H9 (cell line): ENCODE data around the gene TJP3. TPM values are rescaled to one million over a fixed set of nuclear protein-coding genes. Genes with fewer than 3 reads are reported as not detected.

Experiments
- DNase-seq: peaks from one replicate; pipeline ENCODE4 v3.0.0-alpha.2; 2017
- H2AFZ ChIP-seq: one replicate; pipeline ENCODE4 v1.6.1; 2013; ENCODE audit warnings: mild to moderate bottlenecking, low read length, control low read depth, moderate library complexity
- H2AK5ac ChIP-seq: 2 replicates; pipeline ENCODE4 v1.6.1; 2013; ENCODE audit warnings: low read length, control low read depth, mixed read lengths; ENCODE audit not compliant: insufficient read length
- H2BK120ac ChIP-seq: one replicate; pipeline ENCODE4 v1.6.1; 2013; ENCODE audit warnings: low read depth, mild to moderate bottlenecking, low read length, control low read depth, inconsistent platforms; ENCODE audit not compliant: poor library complexity, severe bottlenecking
- H2BK12ac ChIP-seq: 2 replicates; pipeline ENCODE4 v1.6.1; 2013; ENCODE audit warnings: low read length, control low read depth, mixed read lengths, low read depth; ENCODE audit not compliant: insufficient read length
- H2BK15ac ChIP-seq: 2 replicates; pipeline ENCODE4 v1.6.1; 2013; ENCODE audit warnings: low read depth, low read length, control low read depth
- H2BK20ac ChIP-seq: one replicate; pipeline ENCODE4 v1.6.1; 2013; ENCODE audit warnings: low read depth, mild to moderate bottlenecking, low read length, control low read depth, inconsistent platforms; ENCODE audit not compliant: poor library complexity, severe bottlenecking
- H2BK5ac ChIP-seq: 2 replicates; pipeline ENCODE4 v1.6.1; 2013; ENCODE audit warnings: low read length, control low read depth, mixed read lengths; ENCODE audit not compliant: insufficient read length
- H3K14ac ChIP-seq: 2 replicates; pipeline ENCODE4 v1.6.1; 2013; ENCODE audit warnings: low read length, control low read depth; ENCODE audit not compliant: insufficient read depth
- H3K18ac ChIP-seq: 2 replicates; pipeline ENCODE4 v1.6.1; 2013; ENCODE audit warnings: low read depth, mild to moderate bottlenecking, mixed read lengths, low read length, control low read depth; ENCODE audit not compliant: insufficient read length
- H3K23ac ChIP-seq: 2 replicates; pipeline ENCODE4 v1.6.1; 2013; ENCODE audit warnings: low read length, control low read depth, mixed read lengths, low read depth; ENCODE audit not compliant: insufficient read length
- H3K23me2 ChIP-seq: 2 replicates; pipeline ENCODE4 v1.6.1; 2013; ENCODE audit warnings: low read depth, mild to moderate bottlenecking, mixed read lengths, low read length, control low read depth; ENCODE audit not compliant: insufficient read length, poor library complexity, severe bottlenecking
- H3K27ac ChIP-seq: 2 replicates; pipeline ENCODE4 v1.5.1; 2013; ENCODE audit warnings: low read length, control low read depth, mixed read lengths, low read depth; ENCODE audit not compliant: insufficient read length
- H3K27me3 ChIP-seq: 2 replicates; pipeline ENCODE4 v1.6.1; 2013; ENCODE audit warnings: low read length, control low read depth, inconsistent platforms; ENCODE audit not compliant: insufficient read depth
- H3K4ac ChIP-seq: 2 replicates; pipeline ENCODE4 v1.6.1; 2013; ENCODE audit warnings: low read depth, mild to moderate bottlenecking, control low read depth, inconsistent platforms, low read length, moderate library complexity
- H3K4me1 ChIP-seq: 2 replicates; pipeline ENCODE4 v1.6.1; 2013; ENCODE audit warnings: low read length, control low read depth, inconsistent platforms; ENCODE audit not compliant: insufficient read depth
- H3K4me2 ChIP-seq: 2 replicates; pipeline ENCODE4 v1.6.1; 2013; ENCODE audit warnings: low read length, control low read depth, mixed read lengths; ENCODE audit not compliant: insufficient read length, insufficient read depth
- H3K56ac ChIP-seq: 2 replicates; pipeline ENCODE4 v1.6.1; 2013; ENCODE audit warnings: low read depth, mild to moderate bottlenecking, mixed read lengths, low read length, control low read depth; ENCODE audit not compliant: insufficient read length
- H3K79me1 ChIP-seq: 2 replicates; pipeline ENCODE4 v1.6.1; 2013; ENCODE audit warnings: low read depth, mild to moderate bottlenecking, moderate library complexity, low read length, control low read depth, inconsistent platforms; ENCODE audit not compliant: insufficient read depth, poor library complexity, severe bottlenecking
- H3K79me2 ChIP-seq: 2 replicates; pipeline ENCODE4 v1.6.1; 2013; ENCODE audit warnings: low read length, control low read depth, inconsistent platforms; ENCODE audit not compliant: insufficient read depth
- H3K9ac ChIP-seq: 2 replicates; pipeline ENCODE4 v1.6.1; 2013; ENCODE audit warnings: low read length, control low read depth, mixed read lengths; ENCODE audit not compliant: insufficient read length; ENCODE audit errors: extremely low read depth
- H3K9me3 ChIP-seq: one replicate; pipeline ENCODE4 v1.6.1; 2013; ENCODE audit warnings: low read depth, low read length, inconsistent platforms; ENCODE audit not compliant: control insufficient read depth
- H3T11ph ChIP-seq: one replicate; pipeline ENCODE4 v1.6.1; 2013; ENCODE audit warnings: mild to moderate bottlenecking, low read length, control low read depth, inconsistent platforms
- H4K20me1 ChIP-seq: one replicate; pipeline ENCODE4 v1.6.1; 2013; ENCODE audit not compliant: control insufficient read depth, insufficient read length, insufficient read depth
- H4K5ac ChIP-seq: 2 replicates; pipeline ENCODE4 v1.6.1; 2013; ENCODE audit warnings: low read depth, mild to moderate bottlenecking, mixed read lengths, low read length, control low read depth; ENCODE audit not compliant: insufficient read length
- H4K8ac ChIP-seq: replicated peaks from 2 replicates; pipeline ENCODE4 v1.6.1; 2013; ENCODE audit warnings: low read length, control low read depth, mixed read lengths, low read depth; ENCODE audit not compliant: insufficient read length
- H4K91ac ChIP-seq: 2 replicates; pipeline ENCODE4 v1.6.1; 2013; ENCODE audit warnings: low read depth, mild to moderate bottlenecking, moderate library complexity, mixed read lengths, low read length, control low read depth; ENCODE audit not compliant: insufficient read length
- H3K27ac Mint-ChIP-seq, 3 experiments: 2 replicates in 2 of 3; 3 replicates in 1 of 3; pipeline ENCODE4 v1.8.0; 2020 to 2021; ENCODE audit warnings: mixed read lengths in 3 of 3, mild to moderate bottlenecking in 1 of 3, moderate library complexity in 1 of 3
- H3K27me3 Mint-ChIP-seq: 2 replicates; pipeline ENCODE4 v1.8.0; 2021; ENCODE audit warnings: low read depth, mild to moderate bottlenecking, moderate library complexity, mixed read lengths
- H3K36me3 Mint-ChIP-seq, 3 experiments: 2 replicates in 2 of 3; 3 replicates in 1 of 3; pipeline ENCODE4 v1.8.0; 2020 to 2021; ENCODE audit warnings: low read depth in 3 of 3, mixed read lengths in 3 of 3; ENCODE audit not compliant: insufficient read depth in 1 of 3
- H3K4me1 Mint-ChIP-seq, 2 experiments: 2 replicates each; pipeline ENCODE4 v1.8.0; 2020; ENCODE audit warnings: mixed read lengths in 2 of 2
- H3K4me3 Mint-ChIP-seq, 2 experiments: 2 replicates in 1 of 2; 3 replicates in 1 of 2; pipeline ENCODE4 v1.8.0; 2020 to 2021; ENCODE audit warnings: mild to moderate bottlenecking in 2 of 2, mixed read lengths in 2 of 2, moderate library complexity in 1 of 2
- H3K9me3 Mint-ChIP-seq, 2 experiments: 2 replicates in 1 of 2; 3 replicates in 1 of 2; pipeline ENCODE4 v1.8.0; 2020; ENCODE audit warnings: mild to moderate bottlenecking in 2 of 2, mixed read lengths in 2 of 2, moderate library complexity in 1 of 2
- CTCF ChIP-seq: fragments of 200-600 bp; sonication (generic); conservative IDR thresholded peaks from 3 replicates; pipeline ENCODE4 v1.8.0; 2021; ENCODE audit warnings: antibody characterized with exemption, mild to moderate bottlenecking
- WGBS: extraction: QIAGEN DNeasy Blood & Tissue Kit; methylation state at CpG from one replicate; pipeline ENCODE4 v1.1.7; 2013; ENCODE audit warnings: missing lambda C conversion rate, low lambda C conversion rate, mixed read lengths; ENCODE audit not compliant: insufficient read length; ENCODE audit errors: extremely low coverage; 5-methylcytosine and 5-hydroxymethylcytosine counted together
- total RNA-seq: library from RNA; stranded (reverse); gene quantifications from 2 replicates; pipeline ENCODE4 v1.2.1, GENCODE V29; 2021

Gene TJP3
- total RNA-seq, 1 experiment from 2014 or later = 27.3 TPM

GRCh38 chr19:3723110-3723488, 14.9 kb downstream of the TJP3 start:
- Histone ChIP-seq H3K79me2 (no peaks in the 10 kb centered on the region), H2BK15ac (no peak overlapping the region), H4K5ac (no peak overlapping the region), H3K23me2 (peaks cover 10% of the 10 kb centered on the region), H3K23ac (no peak overlapping the region), H2BK20ac (no peak overlapping the region), H3K79me1 (no peaks in the 10 kb centered on the region), H4K20me1 (no peaks in the 10 kb centered on the region), H3K14ac (no peak overlapping the region), H3T11ph (no peak overlapping the region), H3K18ac (peak overlapping the region; percentile 0), H3K4me2 (no peak overlapping the region), H3K4me1 (no peaks in the 10 kb centered on the region; the same call in 1 of the 2 replicates), H2AFZ (no peak overlapping the region), H4K91ac (no peak overlapping the region), H3K9ac (no peak overlapping the region), H2AK5ac (no peak overlapping the region), H3K9me3 (no peaks in the 10 kb centered on the region), H4K8ac (no peak overlapping the region), H3K56ac (no peak overlapping the region), H3K27me3 (no peaks in the 10 kb centered on the region), H3K4ac (no peak overlapping the region), H2BK5ac (no peak overlapping the region), H3K27ac (no peak overlapping the region), H2BK120ac (no peak overlapping the region), H2BK12ac (no peak overlapping the region)
- WGBS = no CpG with 5 or more reads among the region's 5 CpGs
- Mint-ChIP-seq H3K36me3 (no peaks in the 10 kb centered on the region), H3K4me1 (peaks cover 16 to 43% of the 10 kb centered on the region in 2 experiments), H3K4me3 (peak overlapping the region; percentile 50 to 87), H3K27ac (peak overlapping the region; percentile 4 to 91 (median 70); a peak in 4 of 7 replicates), H3K9me3 (no peaks in the 10 kb centered on the region; a peak in 1 of 5 replicates), H3K27me3 (peaks cover 3% of the 10 kb centered on the region)
- no peak for DNase-seq
- TF ChIP-seq CTCF = no peak
